HTR-8/SVneo (cell line): ENCODE results near the gene SEMA5A.
A peak's percentile ranks its signal among the peaks of the same experiment; 100 is the strongest.
"Not testable (repeated sequence)": the region's sequence is repeated elsewhere in the genome, so short reads cannot be mapped to it uniquely, and the experiment has no call there.

ENCODE experiments used
- DNase-seq: peaks from one replicate; pipeline ENCODE4 v3.0.0; 2011; ENCODE audit warnings: low spot score, mixed read lengths; ENCODE audit not compliant: insufficient read length
- FAIRE-seq: peaks from 2 replicates; lab custom pipeline; 2011; peaks lifted over from hg19 to GRCh38; lab: Jason Lieb, UNC

The SEMA5A gene

GRCh38 chr5:9415566-9415965 is 130.3 kb downstream of the SEMA5A start:
- FAIRE-seq (no peak), DNase-seq (no peak)

- no peak for DNase-seq
- FAIRE-seq, result peak; percentile 13
Measured at GRCh38 chr5:9415091-9415490, 130.8 kb downstream of the SEMA5A start.

GRCh38 chr5:9411142-9411541 is 134.7 kb downstream of the SEMA5A start:
- DNase-seq (no peak), FAIRE-seq (peak; percentile 64)

- DNase-seq (no peak), FAIRE-seq (no peak)
Measured at GRCh38 chr5:9409413-9409960, 136.4 kb downstream of the SEMA5A start.

GRCh38 chr5:9408964-9409363 is 136.9 kb downstream of the SEMA5A start:
- FAIRE-seq (no peak), DNase-seq (no peak)

GRCh38 chr5:9405196-9405754 is 140.6 kb downstream of the SEMA5A start:
- FAIRE-seq, result no peak
- no peak for DNase-seq

- no peak for DNase-seq
- peak; percentile 40 for FAIRE-seq
Measured at GRCh38 chr5:9401786-9402472, 143.9 kb downstream of the SEMA5A start.

- not testable (repeated sequence) for DNase-seq, FAIRE-seq
Measured at GRCh38 chr5:9399783-9400182, 146.1 kb downstream of the SEMA5A start.

- no peak for DNase-seq
- no peak for FAIRE-seq
Measured at GRCh38 chr5:9399094-9399493, 146.8 kb downstream of the SEMA5A start.

GRCh38 chr5:9398227-9398626 is 147.6 kb downstream of the SEMA5A start:
- DNase-seq, result no peak
- no peak for FAIRE-seq

GRCh38 chr5:9396285-9396770 is 149.5 kb downstream of the SEMA5A start:
- no peak for DNase-seq

GRCh38 chr5:9395706-9396105 is 150.2 kb downstream of the SEMA5A start:
- DNase-seq (no peak), FAIRE-seq (peak; percentile 36)

More at GRCh38 chr5:9396285-9396770, 149.5 kb downstream of the SEMA5A start:
- no peak for FAIRE-seq

- FAIRE-seq (no peak), DNase-seq (no peak)
Measured at GRCh38 chr5:9394221-9394620, 151.7 kb downstream of the SEMA5A start.

- no peak for DNase-seq
- FAIRE-seq, result peak; percentile 69
Measured at GRCh38 chr5:9392625-9393024, 153.2 kb downstream of the SEMA5A start.

GRCh38 chr5:9391080-9391479 is 154.8 kb downstream of the SEMA5A start:
- peak; percentile 73 for FAIRE-seq

GRCh38 chr5:9390113-9390512 is 155.8 kb downstream of the SEMA5A start:
- DNase-seq (no peak), FAIRE-seq (no peak)

More at GRCh38 chr5:9391080-9391479, 154.8 kb downstream of the SEMA5A start:
- DNase-seq, result no peak

GRCh38 chr5:9388941-9389674 is 156.8 kb downstream of the SEMA5A start:
- DNase-seq, result peak; percentile 9
- no peak for FAIRE-seq

GRCh38 chr5:9387879-9388278 is 158.0 kb downstream of the SEMA5A start:
- DNase-seq (peak; percentile 53), FAIRE-seq (no peak)

- DNase-seq (no peak), FAIRE-seq (no peak)
Measured at GRCh38 chr5:9386945-9387344, 158.9 kb downstream of the SEMA5A start.

- peak; percentile 40 for FAIRE-seq
- DNase-seq, result no peak
Measured at GRCh38 chr5:9382522-9382921, 163.4 kb downstream of the SEMA5A start.

GRCh38 chr5:9381464-9381863 is 164.4 kb downstream of the SEMA5A start:
- DNase-seq, result no peak
- FAIRE-seq, result no peak
